ENCODE results near the gene GPS1. TPM values are rescaled to one million over a fixed set of nuclear protein-coding genes. Genes with fewer than 3 reads are reported as not detected.

The GPS1 gene
- total and polyA plus RNA-seq, 10 of the 15 experiments (the other 5 are each of a cell fraction or from before 2014, with no cell fraction given) = 2.2 to 146 (median 77.7) TPM

- TF ChIP-seq RELB (IDR thresholded peaks at IDR 0.05; ENCODE audit: low read depth) (no peak), CBFB (IDR thresholded peaks at IDR 0.05; ENCODE audit: low read depth) (0 out of 2 replicates have a peak, but pooled peaks have one; percentile 31), CBX5 (IDR thresholded peaks at IDR 0.05; ENCODE audit: low read depth) (no peak), ETV6 (conservative IDR thresholded peaks at IDR 0.05 in 1 of 2, IDR thresholded peaks at IDR 0.05 in 1 of 2; ENCODE audit: borderline replicate concordance in 1 of 2, low read depth in 1 of 2) (no peak), TAF1 (IDR thresholded peaks at IDR 0.05; ENCODE audit: borderline replicate concordance, low read depth, low read length) (peak; percentile 91), TCF3 (IDR thresholded peaks at IDR 0.05; ENCODE audit: borderline replicate concordance, insufficient read depth, low read depth, low read length) (peak; percentile 87), HDAC2 (IDR thresholded peaks at IDR 0.05) (no peak), EZH2 (IDR thresholded peaks at IDR 0.05; ENCODE audit: borderline replicate concordance, control insufficient read depth, low read depth, low read length) (no peak), RBBP5 (conservative IDR thresholded peaks at IDR 0.05) (no peak), CEBPB (IDR thresholded peaks at IDR 0.05; ENCODE audit: borderline replicate concordance in 1 of 2, low read depth in 2 of 2, low read length in 2 of 2) (no peak), TBL1XR1 (IDR thresholded peaks at IDR 0.05; ENCODE audit: low read depth, low read length) (no peak), NFYB (IDR thresholded peaks at IDR 0.05; ENCODE audit: insufficient read depth, low read depth, low read length) (peak; percentile 99), BCL3 (IDR thresholded peaks at IDR 0.05; ENCODE audit: borderline replicate concordance, insufficient read depth, low read depth, low read length, poor library complexity, severe bottlenecking) (peak; percentile 68), HDAC6 (IDR thresholded peaks at IDR 0.05; ENCODE audit: unreplicated experiment) (peak; percentile 66), ATF3 (IDR thresholded peaks at IDR 0.05; ENCODE audit: borderline replicate concordance, extremely low read depth, low read depth, low read length) (no peak), TARDBP (IDR thresholded peaks at IDR 0.05; ENCODE audit: borderline replicate concordance) (no peak), ZBED1 (IDR thresholded peaks at IDR 0.05; ENCODE audit: borderline replicate concordance) (no peak), ZSCAN29 (IDR thresholded peaks at IDR 0.05) (peak; percentile 64; the same call in 1 of the 2 replicates), CREB1 (IDR thresholded peaks at IDR 0.05; ENCODE audit: low read depth) (peak; percentile 77), MYB (IDR thresholded peaks at IDR 0.05; ENCODE audit: borderline replicate concordance, low read depth, low read length) (no peak), FOXK2 (IDR thresholded peaks at IDR 0.05) (no peak), RFX5 (IDR thresholded peaks at IDR 0.05; ENCODE audit: low read depth, low read length) (peak; percentile 90), SUPT20H (IDR thresholded peaks at IDR 0.05; ENCODE audit: borderline replicate concordance, control insufficient read depth, low read depth, low read length) (no peak), TCF12 (IDR thresholded peaks at IDR 0.05; ENCODE audit: low read depth, low read length) (peak; percentile 58; the same call in 1 of the 2 replicates), RUNX3 (IDR thresholded peaks at IDR 0.05; ENCODE audit: low read length) (no peak), SREBF1 (IDR thresholded peaks at IDR 0.05; ENCODE audit: low read length) (peak; percentile 73), NFYA (IDR thresholded peaks at IDR 0.05; ENCODE audit: borderline replicate concordance, low read depth, low read length) (no peak), SP1 (IDR thresholded peaks at IDR 0.05; ENCODE audit: low read depth, low read length) (peak; percentile 91), KDM1A (IDR thresholded peaks at IDR 0.05; ENCODE audit: borderline replicate concordance) (no peak)
Measured at GRCh38 chr17:82098169-82098938, 46.7 kb downstream of the GPS1 start, which contains the start of gene FASN (continued).
